Mesenchymal stem cell (in vitro differentiated cells and primary cell): ENCODE data around the gene AP1B1.
"Not testable (repeated sequence)": the region's sequence is repeated elsewhere in the genome, so short reads cannot be mapped to it uniquely, and the experiment has no call there.

ENCODE experiments used
- DNase-seq: peaks from one replicate; pipeline ENCODE4 v3.0.0-alpha.2; 2013
- H2AFZ ChIP-seq: one replicate; pipeline ENCODE4 v1.6.1; 2013; ENCODE audit warnings: low read depth, mild to moderate bottlenecking, control low read depth, inconsistent platforms, low read length, moderate library complexity
- H2AK5ac ChIP-seq: 2 replicates; pipeline ENCODE4 v1.6.1; 2013; ENCODE audit warnings: low read length, moderate library complexity, mild to moderate bottlenecking, inconsistent platforms; ENCODE audit not compliant: severe bottlenecking
- H2BK120ac ChIP-seq: one replicate; pipeline ENCODE4 v1.6.1; 2013; ENCODE audit warnings: low read depth, mild to moderate bottlenecking, inconsistent platforms, low read length, moderate library complexity
- H2BK12ac ChIP-seq, 2 experiments: one replicate each; pipeline ENCODE4 v1.6.1; 2013; ENCODE audit warnings: inconsistent platforms in 2 of 2, low read length in 2 of 2, mild to moderate bottlenecking in 2 of 2, moderate library complexity in 2 of 2, control low read depth in 1 of 2
- H2BK15ac ChIP-seq: one replicate; pipeline ENCODE4 v1.6.1; 2013; ENCODE audit warnings: mild to moderate bottlenecking, low read depth, inconsistent platforms; ENCODE audit not compliant: poor library complexity, severe bottlenecking
- H2BK5ac ChIP-seq: 2 replicates; pipeline ENCODE4 v1.6.1; 2013; ENCODE audit warnings: low read depth, mild to moderate bottlenecking, low read length, control low read depth, inconsistent platforms; ENCODE audit not compliant: poor library complexity, severe bottlenecking
- H3K14ac ChIP-seq, 2 experiments: one replicate each; pipeline ENCODE4 v1.6.1; 2013; ENCODE audit warnings: inconsistent platforms in 2 of 2, low read length in 2 of 2, control low read depth in 1 of 2, mild to moderate bottlenecking in 1 of 2, moderate library complexity in 1 of 2
- H3K18ac ChIP-seq, 2 experiments: one replicate each; pipeline ENCODE4 v1.6.1; 2013; ENCODE audit warnings: inconsistent platforms in 2 of 2, low read length in 2 of 2, control low read depth in 1 of 2, low read depth in 1 of 2, mild to moderate bottlenecking in 1 of 2
- H3K23ac ChIP-seq, 2 experiments: one replicate each; pipeline ENCODE4 v1.6.1; 2013; ENCODE audit warnings: inconsistent platforms in 2 of 2, low read length in 2 of 2, mild to moderate bottlenecking in 2 of 2, moderate library complexity in 2 of 2, control low read depth in 1 of 2
- H3K27ac ChIP-seq: 2 replicates; pipeline ENCODE4 v1.5.1; 2013; ENCODE audit warnings: mild to moderate bottlenecking, moderate library complexity, low read length, control low read depth, inconsistent platforms; ENCODE audit not compliant: poor library complexity, severe bottlenecking
- H3K27me3 ChIP-seq, 2 experiments: 2 replicates each; pipeline versions ENCODE4 v1.6.1 to v1.7.0; 2013; ENCODE audit warnings: low read length in 2 of 2, mild to moderate bottlenecking in 2 of 2, moderate library complexity in 2 of 2, control low read depth in 1 of 2, inconsistent platforms in 1 of 2; ENCODE audit not compliant: control insufficient read depth in 1 of 2, insufficient read depth in 1 of 2
- H3K36me3 ChIP-seq, 2 experiments: 2 replicates each; pipeline versions ENCODE4 v1.6.1 to v1.7.0; 2013; ENCODE audit warnings: low read length in 2 of 2, control low read depth in 1 of 2, inconsistent platforms in 1 of 2, low read depth in 1 of 2, mild to moderate bottlenecking in 1 of 2; ENCODE audit not compliant: insufficient read depth in 2 of 2, control insufficient read depth in 1 of 2
- H3K4ac ChIP-seq, 2 experiments: one replicate each; pipeline ENCODE4 v1.6.1; 2013; ENCODE audit warnings: inconsistent platforms in 2 of 2, low read length in 2 of 2, mild to moderate bottlenecking in 2 of 2, moderate library complexity in 2 of 2, control low read depth in 1 of 2, low read depth in 1 of 2
- H3K4me1 ChIP-seq: 2 replicates; pipeline ENCODE4 v1.6.1; 2013; ENCODE audit warnings: low read depth, low read length, control low read depth; ENCODE audit not compliant: control insufficient read depth, insufficient read depth
- H3K4me2 ChIP-seq: 2 replicates; pipeline ENCODE4 v1.6.1; 2013; ENCODE audit warnings: low read length, mild to moderate bottlenecking, inconsistent platforms; ENCODE audit not compliant: poor library complexity, severe bottlenecking
- H3K4me3 ChIP-seq, 2 experiments: 2 replicates each; pipeline versions ENCODE4 v1.5.1 to v1.7.0; 2013; ENCODE audit warnings: low read length in 2 of 2, mild to moderate bottlenecking in 2 of 2, control low read depth in 1 of 2, low read depth in 1 of 2; ENCODE audit not compliant: insufficient read depth in 1 of 2
- H3K79me1 ChIP-seq: replicated peaks from 2 replicates; pipeline ENCODE4 v1.6.1; 2013; ENCODE audit warnings: mild to moderate bottlenecking, control low read depth, low read length, inconsistent platforms; ENCODE audit not compliant: poor library complexity, severe bottlenecking
- H3K9ac ChIP-seq: 2 replicates; pipeline ENCODE4 v1.7.0; 2013; ENCODE audit warnings: mild to moderate bottlenecking, low read length, moderate library complexity
- H3K9me3 ChIP-seq: 2 replicates; pipeline ENCODE4 v1.7.0; 2013; ENCODE audit warnings: mild to moderate bottlenecking, low read length; ENCODE audit not compliant: control insufficient read depth
- H4K8ac ChIP-seq: one replicate; pipeline ENCODE4 v1.6.1; 2013; ENCODE audit warnings: inconsistent platforms, mild to moderate bottlenecking, low read length, moderate library complexity
- H4K91ac ChIP-seq: one replicate; pipeline ENCODE4 v1.6.1; 2013; ENCODE audit warnings: mild to moderate bottlenecking, low read length, inconsistent platforms
- WGBS: methylation state at CpG from one replicate; pipeline ENCODE4 v1.1.7; 2013; ENCODE audit warnings: mixed read lengths; 5-methylcytosine and 5-hydroxymethylcytosine counted together

The AP1B1 gene

DNA sequence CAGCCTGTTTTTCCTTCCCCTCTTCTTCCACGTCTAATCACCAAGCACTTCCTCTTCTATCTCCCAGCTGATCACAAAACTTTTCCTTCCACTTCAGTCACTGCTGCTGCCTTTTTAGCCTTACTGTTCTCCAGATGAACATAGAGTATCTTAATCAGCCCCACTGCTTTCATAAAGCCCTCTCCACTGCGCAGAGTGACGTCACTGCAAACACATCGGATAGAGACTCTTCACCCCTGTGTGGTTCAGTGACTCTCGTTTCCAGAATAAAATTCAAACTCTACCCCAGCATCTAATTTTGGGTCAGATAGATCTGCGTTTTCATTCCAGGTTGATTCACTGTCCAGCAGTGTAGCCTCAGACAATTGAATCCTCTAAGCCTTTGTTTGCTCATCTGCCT lies 13.2 kb upstream of the AP1B1 start:
- not testable (repeated sequence) for H3K18ac ChIP-seq, H3K36me3 ChIP-seq, H3K14ac ChIP-seq, H3K23ac ChIP-seq, H3K4me3 ChIP-seq, H4K8ac ChIP-seq, DNase-seq, H3K79me1 ChIP-seq, H2BK5ac ChIP-seq, H3K27ac ChIP-seq, H2BK12ac ChIP-seq, H3K9ac ChIP-seq, H3K9me3 ChIP-seq, H2BK15ac ChIP-seq, H3K4me1 ChIP-seq, H2BK120ac ChIP-seq, H3K4me2 ChIP-seq, H2AK5ac ChIP-seq, H3K4ac ChIP-seq, H2AFZ ChIP-seq, H4K91ac ChIP-seq
- 79% methylated on average over 6 of the region's 6 CpGs for WGBS
- H3K27me3 ChIP-seq, result peaks cover 24 to 30% of the 10 kb centered on the region in 2 experiments

- H3K4me1 ChIP-seq, result no peaks in the 10 kb centered on the region
- no peak overlapping the region for H2BK15ac ChIP-seq
- H3K27ac ChIP-seq, result no peak overlapping the region
- H3K27me3 ChIP-seq, result peaks cover 24 to 30% of the 10 kb centered on the region in 2 experiments
- no peak for DNase-seq
- no peak overlapping the region for H3K9ac ChIP-seq
- no peak overlapping the region for H4K91ac ChIP-seq
- no peak overlapping the region for H3K18ac ChIP-seq
- no peaks in the 10 kb centered on the region for H3K79me1 ChIP-seq
- no peak overlapping the region for H3K4ac ChIP-seq
- H3K23ac ChIP-seq, result no peak overlapping the region
- no peak overlapping the region for H2AK5ac ChIP-seq
- H3K4me2 ChIP-seq, result no peak overlapping the region
- H2BK120ac ChIP-seq, result no peak overlapping the region
- no peaks in the 10 kb centered on the region for H3K36me3 ChIP-seq
- no peak overlapping the region for H3K14ac ChIP-seq
- no peaks in the 10 kb centered on the region for H3K9me3 ChIP-seq
- H3K4me3 ChIP-seq, result no peak overlapping the region
- no peak overlapping the region for H2BK5ac ChIP-seq
- no peak overlapping the region for H2BK12ac ChIP-seq
- H4K8ac ChIP-seq, result no peak overlapping the region
- 100% methylated on average over 1 of the region's 2 CpGs for WGBS
- no peak overlapping the region for H2AFZ ChIP-seq
These were observed 12.2 kb upstream of the AP1B1 start for GRCh38 chr22:29400576-29400975.

- Histone ChIP-seq H3K14ac (no peak overlapping the region), H3K27me3 (peaks cover 19 to 26% of the 10 kb centered on the region in 2 experiments), H2BK120ac (no peak overlapping the region), H4K8ac (no peak overlapping the region), H2AK5ac (no peak overlapping the region), H3K18ac (no peak overlapping the region), H3K4me2 (no peak overlapping the region), H4K91ac (no peak overlapping the region), H3K9ac (no peak overlapping the region), H3K4me3 (no peak overlapping the region), H3K4me1 (peaks cover 4% of the 10 kb centered on the region), H2BK5ac (no peak overlapping the region), H3K9me3 (no peaks in the 10 kb centered on the region), H3K36me3 (no peaks in the 10 kb centered on the region), H3K23ac (no peak overlapping the region), H3K27ac (no peak overlapping the region), H3K79me1 (no peaks in the 10 kb centered on the region), H2BK15ac (no peak overlapping the region), H2BK12ac (no peak overlapping the region), H3K4ac (no peak overlapping the region), H2AFZ (no peak overlapping the region)
- WGBS, result 82% methylated on average over 6 of the region's 6 CpGs
- no peak for DNase-seq
These were observed 9.4 kb upstream of the AP1B1 start for GRCh38 chr22:29397791-29398190.

DNA sequence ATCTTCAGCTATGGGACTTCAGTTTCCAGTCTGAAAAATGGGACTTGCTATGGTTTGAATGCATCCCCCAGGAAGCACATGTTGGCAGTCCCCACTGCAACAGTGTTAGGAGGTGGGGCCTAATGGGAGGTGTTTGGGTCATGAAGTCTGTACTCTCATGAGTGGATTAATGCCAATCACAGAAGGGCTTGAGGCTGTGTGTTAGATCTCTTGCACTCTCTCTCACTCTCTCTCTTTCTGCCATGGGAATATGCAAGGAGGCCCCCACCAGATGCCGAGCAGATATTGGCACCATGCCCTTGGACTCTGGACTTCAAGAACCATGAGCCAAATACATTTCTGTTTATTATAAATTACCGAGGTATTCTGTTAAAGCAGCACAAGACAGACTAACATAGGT lies 7.8 kb upstream of the AP1B1 start:
- no peak overlapping the region for H3K4me2 ChIP-seq

More for the DNA sequence above, 7.8 kb upstream of the AP1B1 start:
- Histone ChIP-seq H3K23ac (no peak overlapping the region), H3K4me1 (peaks cover 5% of the 10 kb centered on the region), H3K27me3 (peaks cover 17 to 19% of the 10 kb centered on the region in 2 experiments), H2BK120ac (no peak overlapping the region), H3K79me1 (no peaks in the 10 kb centered on the region), H2BK12ac (no peak overlapping the region), H3K9me3 (no peaks in the 10 kb centered on the region), H3K9ac (no peak overlapping the region), H2AFZ (no peak overlapping the region), H3K4me3 (no peak overlapping the region), H4K91ac (no peak overlapping the region), H3K36me3 (no peaks in the 10 kb centered on the region), H2BK15ac (no peak overlapping the region), H3K4ac (no peak overlapping the region), H2BK5ac (no peak overlapping the region), H3K14ac (no peak overlapping the region), H3K18ac (no peak overlapping the region), H2AK5ac (no peak overlapping the region), H3K27ac (no peak overlapping the region), H4K8ac (no peak overlapping the region)
- WGBS, result 94% methylated on average over 2 of the region's 2 CpGs
- DNase-seq, result no peak
